ENCODE data around the gene MYO18B.

DNA sequence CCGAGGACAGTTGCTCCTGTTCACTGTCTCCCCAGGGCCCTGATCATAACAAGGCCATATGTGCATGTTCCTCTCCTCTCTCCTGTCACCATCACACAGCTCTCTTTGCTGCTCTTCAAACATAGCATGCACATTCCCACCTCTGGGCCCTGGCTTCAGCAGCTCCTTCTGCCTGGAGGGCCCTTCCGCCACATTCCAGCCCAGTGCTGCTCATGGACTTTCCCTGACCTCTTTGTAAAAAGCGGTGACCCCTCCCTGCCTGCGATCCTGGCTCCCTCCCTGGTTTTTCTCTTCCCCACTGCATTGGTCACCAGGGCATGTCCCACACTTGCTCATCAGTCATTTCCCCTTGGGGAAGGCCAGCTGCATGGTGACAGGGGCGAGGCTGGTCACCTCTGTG lies 98.2 kb downstream of the MYO18B start:
- TF ChIP-seq, protein P1, sequence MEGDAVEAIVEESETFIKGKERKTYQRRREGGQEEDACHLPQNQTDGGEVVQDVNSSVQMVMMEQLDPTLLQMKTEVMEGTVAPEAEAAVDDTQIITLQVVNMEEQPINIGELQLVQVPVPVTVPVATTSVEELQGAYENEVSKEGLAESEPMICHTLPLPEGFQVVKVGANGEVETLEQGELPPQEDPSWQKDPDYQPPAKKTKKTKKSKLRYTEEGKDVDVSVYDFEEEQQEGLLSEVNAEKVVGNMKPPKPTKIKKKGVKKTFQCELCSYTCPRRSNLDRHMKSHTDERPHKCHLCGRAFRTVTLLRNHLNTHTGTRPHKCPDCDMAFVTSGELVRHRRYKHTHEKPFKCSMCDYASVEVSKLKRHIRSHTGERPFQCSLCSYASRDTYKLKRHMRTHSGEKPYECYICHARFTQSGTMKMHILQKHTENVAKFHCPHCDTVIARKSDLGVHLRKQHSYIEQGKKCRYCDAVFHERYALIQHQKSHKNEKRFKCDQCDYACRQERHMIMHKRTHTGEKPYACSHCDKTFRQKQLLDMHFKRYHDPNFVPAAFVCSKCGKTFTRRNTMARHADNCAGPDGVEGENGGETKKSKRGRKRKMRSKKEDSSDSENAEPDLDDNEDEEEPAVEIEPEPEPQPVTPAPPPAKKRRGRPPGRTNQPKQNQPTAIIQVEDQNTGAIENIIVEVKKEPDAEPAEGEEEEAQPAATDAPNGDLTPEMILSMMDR (conservative IDR thresholded peaks at IDR 0.05; ENCODE audit: low read depth, low read length) = no peak
- TF ChIP-seq MAFK (IDR thresholded peaks at IDR 0.05; ENCODE audit: low read depth, low read length) (no peak), FOS (IDR thresholded peaks at IDR 0.05; ENCODE audit: low read depth, low read length) (no peak), RCOR1 (IDR thresholded peaks at IDR 0.05; ENCODE audit: insufficient replicate concordance, low read length) (no peak), MXI1 (IDR thresholded peaks at IDR 0.05; ENCODE audit: borderline replicate concordance, low read depth, low read length) (no peak)
- TF ChIP-seq, protein P2, sequence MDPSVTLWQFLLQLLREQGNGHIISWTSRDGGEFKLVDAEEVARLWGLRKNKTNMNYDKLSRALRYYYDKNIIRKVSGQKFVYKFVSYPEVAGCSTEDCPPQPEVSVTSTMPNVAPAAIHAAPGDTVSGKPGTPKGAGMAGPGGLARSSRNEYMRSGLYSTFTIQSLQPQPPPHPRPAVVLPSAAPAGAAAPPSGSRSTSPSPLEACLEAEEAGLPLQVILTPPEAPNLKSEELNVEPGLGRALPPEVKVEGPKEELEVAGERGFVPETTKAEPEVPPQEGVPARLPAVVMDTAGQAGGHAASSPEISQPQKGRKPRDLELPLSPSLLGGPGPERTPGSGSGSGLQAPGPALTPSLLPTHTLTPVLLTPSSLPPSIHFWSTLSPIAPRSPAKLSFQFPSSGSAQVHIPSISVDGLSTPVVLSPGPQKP (IDR thresholded peaks at IDR 0.05; ENCODE audit: borderline replicate concordance, low read depth, low read length) = no peak
